ENCODE results near the gene WFDC1.

The WFDC1 gene

DNA sequence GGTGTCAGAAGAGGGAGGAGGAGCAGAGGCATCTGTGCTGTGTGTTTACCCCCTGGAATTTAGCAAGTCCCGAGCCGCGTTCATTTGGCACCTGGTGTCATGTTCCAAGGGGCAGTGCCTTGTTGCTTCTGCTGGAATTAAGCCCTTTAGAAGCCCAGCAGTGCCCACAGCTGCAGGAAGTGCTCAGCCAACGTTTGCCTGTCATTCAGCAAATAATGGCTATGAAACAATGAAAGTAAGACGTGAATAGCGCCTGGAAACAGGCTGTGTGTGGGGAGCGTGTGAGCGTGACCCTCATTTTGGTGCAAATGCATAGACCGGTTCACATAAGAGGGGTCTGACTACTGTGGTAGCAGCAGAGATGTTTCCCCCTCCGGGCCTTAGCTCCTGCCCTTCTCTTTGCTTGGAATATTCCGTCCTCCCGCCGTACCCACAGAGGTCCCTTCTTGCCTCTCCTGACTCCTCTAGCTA, 67.8 kb downstream of the WFDC1 start:
- H3K27me3 ChIP-seq (ENCODE audit: low read depth): peaks cover 7% of the 10 kb centered on the region
- in situ Hi-C loops (cut with MboI; ENCODE audit: low sequenced_read_pairs): no loop called here
- no peak overlapping the region for H3K4me3 ChIP-seq
- no peaks in the 10 kb centered on the region for H3K9me3 ChIP-seq
- no peaks in the 10 kb centered on the region for H3K36me3 ChIP-seq (replicated peaks)
- no peak for DNase-seq (ENCODE audit: low spot score in 2 of 2)
- no peaks in the 10 kb centered on the region for H3K4me1 ChIP-seq

DNA sequence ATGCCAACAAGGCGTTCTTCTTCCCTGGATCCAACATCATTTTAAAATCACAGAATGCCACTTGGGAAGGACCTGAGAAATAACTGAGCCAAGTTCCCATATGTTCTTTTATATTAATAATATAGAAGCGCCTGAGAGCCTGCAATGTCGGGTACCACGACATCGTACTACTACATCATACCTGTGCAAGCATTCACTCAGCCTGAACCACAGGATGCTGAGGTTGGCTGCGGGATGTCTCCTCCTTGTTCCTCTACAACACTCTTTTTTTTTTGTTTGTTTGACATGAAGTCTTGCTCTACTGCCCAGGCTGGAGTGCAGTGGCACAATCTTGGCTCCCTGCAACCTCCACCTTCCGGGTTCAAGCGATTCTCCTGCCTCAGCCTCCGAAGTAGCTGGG, 71.5 kb downstream of the WFDC1 start:
- no peak overlapping the region for H3K4me3 ChIP-seq
- no peaks in the 10 kb centered on the region for H3K4me1 ChIP-seq
- no peak for DNase-seq (ENCODE audit: low spot score in 2 of 2)
- H3K27me3 ChIP-seq (ENCODE audit: low read depth): peaks cover 31% of the 10 kb centered on the region
- in situ Hi-C loops (cut with MboI; ENCODE audit: low sequenced_read_pairs): no loop called here
- H3K36me3 ChIP-seq (replicated peaks): no peaks in the 10 kb centered on the region
- no peaks in the 10 kb centered on the region for H3K9me3 ChIP-seq

DNA sequence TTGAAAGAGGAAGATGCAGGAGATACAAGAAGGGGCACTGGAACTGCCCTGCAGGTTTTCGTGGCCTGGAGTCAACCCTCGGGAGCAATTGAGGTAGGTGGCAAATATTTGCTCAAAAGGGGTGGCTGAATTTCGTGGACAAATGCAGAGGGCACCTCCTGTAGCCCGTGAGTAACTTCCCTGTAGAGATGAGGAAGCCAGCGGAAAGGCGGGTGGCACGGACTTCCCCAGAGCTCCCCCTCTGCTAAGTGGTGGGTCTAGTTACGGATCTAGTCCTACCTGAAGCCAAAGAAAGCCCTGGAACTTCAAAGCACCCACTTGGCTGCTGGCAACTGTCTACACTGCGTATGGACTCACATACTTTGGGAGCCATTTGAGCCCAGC, 72.6 kb downstream of the WFDC1 start:
- DNase-seq (ENCODE audit: low spot score in 2 of 2): no peak
- Histone ChIP-seq H3K27me3 (ENCODE audit: low read depth) (peaks cover 34% of the 10 kb centered on the region), H3K4me1 (no peaks in the 10 kb centered on the region), H3K36me3 (replicated peaks) (no peaks in the 10 kb centered on the region), H3K4me3 (no peak overlapping the region), H3K9me3 (no peaks in the 10 kb centered on the region)
- in situ Hi-C loops (cut with MboI; ENCODE audit: low sequenced_read_pairs): no loop called here

DNA sequence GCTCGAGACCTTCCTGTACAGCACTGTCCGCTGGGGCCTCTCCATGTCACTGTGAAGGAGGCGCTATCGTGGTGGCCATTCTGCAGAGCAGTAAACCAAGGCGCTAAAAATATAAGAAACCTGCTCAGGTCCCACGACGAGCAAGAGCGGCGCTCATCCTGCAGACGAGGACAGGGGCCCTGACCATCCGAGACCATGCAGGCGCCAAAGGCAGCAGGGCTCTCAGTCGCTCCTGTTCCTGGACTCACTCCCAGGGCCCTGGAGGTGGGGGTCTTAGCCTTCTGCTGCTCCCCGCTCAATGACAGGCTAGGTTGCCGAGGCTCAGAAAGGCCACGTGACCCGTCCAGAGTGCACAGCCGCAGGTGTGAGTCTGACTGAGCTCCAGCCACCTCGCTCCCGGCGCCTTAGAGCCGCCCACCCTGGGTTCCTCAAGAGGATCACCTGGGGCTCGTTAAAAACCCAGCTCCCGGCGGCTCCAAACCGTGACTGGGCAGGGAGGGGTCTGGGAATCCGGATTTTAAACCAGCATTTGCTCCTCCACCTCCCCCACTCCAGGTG, 73.2 kb downstream of the WFDC1 start:
- H3K4me3 ChIP-seq: no peak overlapping the region
- H3K4me1 ChIP-seq: no peaks in the 10 kb centered on the region
- no peaks in the 10 kb centered on the region for H3K36me3 ChIP-seq (replicated peaks)
- in situ Hi-C loops (cut with MboI; ENCODE audit: low sequenced_read_pairs): no loop called here
- H3K27me3 ChIP-seq (ENCODE audit: low read depth): peaks cover 34% of the 10 kb centered on the region
- H3K9me3 ChIP-seq: no peaks in the 10 kb centered on the region
- no peak for DNase-seq (ENCODE audit: low spot score in 2 of 2)

DNA sequence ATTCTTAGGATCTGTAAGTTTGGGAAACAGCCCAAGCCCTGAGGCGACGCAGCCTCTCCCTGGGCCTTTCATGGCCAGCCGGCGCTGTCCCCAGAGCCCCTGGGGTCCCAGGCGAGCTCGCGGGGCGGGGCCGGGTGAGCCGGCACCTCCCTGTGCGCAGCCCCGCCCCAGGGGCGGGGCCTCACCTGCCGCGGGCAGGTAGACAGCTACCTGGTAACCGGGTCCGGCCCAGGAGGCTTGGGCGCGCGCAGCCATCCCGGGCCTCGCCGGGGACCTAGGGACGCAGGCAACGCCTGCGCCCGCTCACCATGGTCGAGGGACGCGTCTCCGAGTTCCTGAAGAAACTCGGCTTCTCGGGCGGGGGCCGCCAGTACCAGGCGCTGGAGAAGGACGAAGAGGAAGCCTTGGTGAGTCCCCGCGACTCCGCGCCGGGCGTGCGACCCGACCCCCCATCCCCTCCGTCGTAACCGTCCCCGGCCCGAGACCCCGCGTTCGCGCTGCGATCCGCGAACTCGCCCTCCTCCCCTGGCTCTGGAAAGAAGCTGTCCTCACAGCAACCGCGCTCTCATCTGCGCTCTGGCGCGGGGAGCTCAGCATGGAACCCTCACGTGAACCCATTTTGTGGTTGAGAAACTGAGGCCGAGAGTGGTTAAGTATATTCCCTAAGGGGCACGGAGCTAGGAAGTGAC, 73.8 kb downstream of the WFDC1 start, which contains the start of gene ATP2C2:
TSS of gene ATP2C2 (plus strand) at position 231 of the 689 bp plus-strand sequence. CDS start at position 309, 78 bp downstream.
- no peak within 1 kb of the TSS for H3K4me3 ChIP-seq
- in situ Hi-C loops (cut with MboI; ENCODE audit: low sequenced_read_pairs): no loop called here
- H3K9me3 ChIP-seq: no peaks in the 10 kb centered on the region
- H3K36me3 ChIP-seq (replicated peaks): no peaks in the 10 kb centered on the region
- H3K4me1 ChIP-seq: no peaks in the 10 kb centered on the region
- no peak for DNase-seq (ENCODE audit: low spot score in 2 of 2)
- peaks cover 34% of the 10 kb centered on the region for H3K27me3 ChIP-seq (ENCODE audit: low read depth)

DNA sequence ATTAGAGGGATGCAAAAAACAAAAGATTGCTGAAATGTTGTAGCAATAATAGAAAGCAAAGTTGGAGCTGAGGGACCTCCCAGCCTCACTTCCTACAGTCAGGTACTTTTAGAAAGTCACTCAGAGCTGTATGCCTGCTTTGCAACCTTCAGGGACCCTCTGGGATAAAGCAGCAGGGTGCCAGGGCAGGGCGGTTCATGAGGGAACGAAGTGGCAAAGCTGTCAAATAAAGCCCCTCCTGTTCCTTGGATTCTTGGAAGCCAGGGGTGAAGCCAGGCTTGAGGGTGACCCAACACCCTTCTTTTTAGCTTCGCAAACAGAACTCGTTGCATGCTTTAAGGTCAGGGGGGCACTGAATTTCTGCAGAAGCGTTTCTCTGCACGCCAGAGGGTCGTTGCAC, 74.4 kb downstream of the WFDC1 start:
- no peak for DNase-seq (ENCODE audit: low spot score in 2 of 2)
- Histone ChIP-seq H3K4me3 (no peak overlapping the region), H3K27me3 (ENCODE audit: low read depth) (peaks cover 37% of the 10 kb centered on the region), H3K36me3 (replicated peaks) (no peaks in the 10 kb centered on the region), H3K4me1 (no peaks in the 10 kb centered on the region), H3K9me3 (no peaks in the 10 kb centered on the region)
- in situ Hi-C loops (cut with MboI; ENCODE audit: low sequenced_read_pairs): no loop called here

DNA sequence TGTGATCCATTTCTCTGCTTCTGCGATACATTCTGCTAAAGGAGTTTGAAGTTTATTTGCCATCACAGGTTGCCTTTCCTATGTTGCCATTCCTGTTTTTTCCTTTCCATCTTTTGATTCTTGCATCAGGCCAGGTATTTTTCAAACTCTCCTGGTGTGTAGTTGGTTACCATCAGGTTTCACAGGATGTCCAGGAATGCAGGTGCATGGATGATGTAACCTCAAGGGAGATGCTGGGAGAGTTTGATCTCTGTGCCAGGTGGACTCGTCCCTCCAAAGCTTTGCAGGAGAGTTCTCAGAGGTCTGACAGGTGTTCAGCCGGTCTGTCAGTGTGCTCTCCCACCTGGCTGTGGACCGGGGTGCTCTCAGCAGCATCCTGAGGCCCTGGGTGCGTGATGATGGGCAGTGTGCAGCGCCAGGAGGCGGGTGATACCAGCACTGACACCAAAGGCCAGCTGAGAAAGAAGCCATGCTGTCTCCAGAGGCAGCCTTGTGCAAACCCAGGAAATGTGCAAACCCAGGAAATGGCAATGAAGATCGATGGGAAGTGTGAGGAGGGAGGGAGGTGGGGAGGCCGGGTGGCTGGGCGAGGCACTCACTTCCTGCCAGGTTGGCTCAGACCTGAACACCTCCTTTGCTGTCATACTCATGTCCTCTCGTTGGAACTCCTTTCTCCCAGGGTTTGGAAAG, 75.4 kb downstream of the WFDC1 start:
- H3K4me1 ChIP-seq: no peaks in the 10 kb centered on the region
- no peaks in the 10 kb centered on the region for H3K36me3 ChIP-seq (replicated peaks)
- peaks cover 39% of the 10 kb centered on the region for H3K27me3 ChIP-seq (ENCODE audit: low read depth)
- H3K4me3 ChIP-seq: no peak overlapping the region
- DNase-seq (ENCODE audit: low spot score in 2 of 2): no peak
- no peaks in the 10 kb centered on the region for H3K9me3 ChIP-seq
- in situ Hi-C loops (cut with MboI; ENCODE audit: low sequenced_read_pairs): no loop called here

DNA sequence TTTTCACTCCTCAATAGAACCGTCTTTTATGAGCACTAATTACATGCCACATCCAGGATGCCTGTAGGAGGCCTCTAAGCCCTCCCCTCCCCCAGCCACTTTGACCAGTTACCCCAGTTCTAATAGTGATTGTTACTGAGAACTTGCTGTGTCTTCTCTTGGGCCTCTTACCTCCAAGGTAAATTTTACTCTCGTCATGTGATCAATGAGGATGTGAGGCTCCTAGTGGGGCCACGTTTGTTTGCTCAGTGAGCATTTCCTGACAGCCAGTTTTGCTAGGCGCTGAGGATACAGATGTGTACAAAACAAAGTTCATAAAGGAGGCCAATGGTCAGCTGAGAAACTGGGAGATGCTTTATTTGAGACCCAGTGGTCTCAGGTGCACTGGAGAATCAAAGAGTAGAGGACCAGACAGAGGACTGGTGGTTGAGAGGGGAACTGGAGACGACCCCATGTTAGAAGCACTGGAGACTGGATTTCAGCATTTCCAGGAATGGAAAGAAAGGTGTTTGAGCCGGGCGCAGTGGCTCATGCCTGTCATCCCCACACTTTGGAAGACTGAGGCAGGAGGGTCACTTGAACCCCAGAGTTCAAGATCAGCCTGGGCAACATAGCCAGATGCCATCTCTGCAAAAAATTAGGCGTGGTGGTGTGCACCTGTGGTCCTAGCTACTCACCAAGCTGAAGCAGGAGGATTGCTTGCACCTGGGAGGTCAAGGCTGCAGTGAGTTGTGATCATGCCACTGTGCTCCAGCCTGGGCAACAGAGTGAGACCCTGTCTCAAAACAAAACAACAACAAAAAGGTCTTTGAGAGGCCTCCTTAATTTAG, 76.3 kb downstream of the WFDC1 start:
- DNase-seq (ENCODE audit: low spot score in 2 of 2): no peak

DNA sequence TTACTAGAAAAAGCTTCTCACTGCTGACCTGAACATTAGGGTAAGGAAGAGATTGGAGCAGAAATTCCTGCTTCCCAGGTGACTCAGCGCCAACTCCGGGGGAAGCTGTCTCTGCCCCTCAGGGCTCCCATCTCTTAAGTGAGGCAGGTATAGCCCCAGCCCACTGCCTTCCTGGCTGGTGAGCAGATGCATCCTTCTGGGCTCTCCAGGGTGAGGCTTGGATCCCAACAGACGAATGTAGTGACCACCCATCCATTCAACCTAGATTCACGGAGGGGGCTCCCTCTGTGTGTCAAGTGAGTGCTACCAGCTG, 76.8 kb downstream of the WFDC1 start:
- in situ Hi-C loops (cut with MboI; ENCODE audit: low sequenced_read_pairs): no loop called here
- no peaks in the 10 kb centered on the region for H3K36me3 ChIP-seq (replicated peaks)
- no peaks in the 10 kb centered on the region for H3K4me1 ChIP-seq

More for the DNA sequence above, 76.3 kb downstream of the WFDC1 start:
- Histone ChIP-seq H3K4me1 (no peaks in the 10 kb centered on the region), H3K27me3 (ENCODE audit: low read depth) (peaks cover 39% of the 10 kb centered on the region), H3K36me3 (replicated peaks) (no peaks in the 10 kb centered on the region), H3K4me3 (no peak overlapping the region), H3K9me3 (no peaks in the 10 kb centered on the region)
- in situ Hi-C loops (cut with MboI; ENCODE audit: low sequenced_read_pairs): no loop called here

DNA sequence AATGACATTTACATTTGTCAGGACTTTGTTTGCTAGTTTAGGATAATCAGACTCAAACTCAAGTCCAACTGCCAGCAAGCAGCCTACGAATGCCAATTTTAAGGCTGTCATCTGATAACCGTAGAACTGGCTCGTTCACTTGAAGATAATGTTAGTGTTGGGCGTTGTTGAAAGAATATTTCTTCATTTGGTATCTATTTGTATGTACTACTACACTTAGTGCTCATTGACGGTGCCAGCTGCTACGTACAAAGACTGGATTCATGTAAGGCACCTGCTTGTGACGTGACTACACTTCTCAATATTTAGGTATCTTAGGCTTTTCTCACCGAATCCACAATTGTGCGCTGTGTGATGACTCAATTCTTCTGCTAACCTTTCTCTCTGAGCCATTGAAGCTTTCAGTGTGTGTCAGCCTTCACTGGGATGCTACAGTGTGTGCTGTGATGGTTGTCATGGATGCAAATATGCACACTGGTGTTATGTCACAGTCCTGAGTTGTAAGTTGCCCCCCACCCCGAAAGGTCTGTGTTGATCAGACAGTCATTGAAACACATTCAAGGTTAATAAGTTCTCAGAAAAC, 79.3 kb downstream of the WFDC1 start:
- H3K4me1 ChIP-seq: no peaks in the 10 kb centered on the region
- H3K36me3 ChIP-seq (replicated peaks): no peaks in the 10 kb centered on the region
- H3K9me3 ChIP-seq: no peaks in the 10 kb centered on the region
- in situ Hi-C loops (cut with MboI; ENCODE audit: low sequenced_read_pairs): no loop called here
- no peak for DNase-seq (ENCODE audit: low spot score in 2 of 2)
- peaks cover 18% of the 10 kb centered on the region for H3K27me3 ChIP-seq (ENCODE audit: low read depth)
- H3K4me3 ChIP-seq: no peak overlapping the region

More for the DNA sequence above, 76.8 kb downstream of the WFDC1 start:
- DNase-seq (ENCODE audit: low spot score in 2 of 2): no peak
- no peak overlapping the region for H3K4me3 ChIP-seq
- H3K27me3 ChIP-seq (ENCODE audit: low read depth): peaks cover 39% of the 10 kb centered on the region
- no peaks in the 10 kb centered on the region for H3K9me3 ChIP-seq

DNA sequence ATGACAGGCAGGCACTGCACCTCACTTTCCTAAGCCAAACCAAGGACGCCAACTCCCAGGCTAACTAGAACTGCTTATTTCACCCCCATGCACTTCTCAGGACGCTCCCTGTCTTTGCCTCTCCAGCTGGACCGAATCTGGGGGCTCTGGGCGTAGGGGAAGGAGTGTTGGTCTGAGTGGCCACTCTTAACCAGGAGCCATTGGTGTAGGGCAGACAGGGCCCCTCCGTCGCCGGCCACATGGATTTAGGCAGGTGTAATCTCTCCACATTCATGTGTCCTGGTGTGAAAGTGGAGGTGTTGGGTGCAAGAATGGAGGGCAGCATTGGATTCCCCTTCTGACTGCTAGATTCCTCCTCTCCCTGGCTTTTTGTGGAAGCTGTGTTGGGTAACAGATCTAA, 83.4 kb downstream of the WFDC1 start:
- in situ Hi-C loops (cut with MboI; ENCODE audit: low sequenced_read_pairs): no loop called here
- no peak for DNase-seq (ENCODE audit: low spot score in 2 of 2)
- Histone ChIP-seq H3K36me3 (replicated peaks) (no peaks in the 10 kb centered on the region), H3K27me3 (ENCODE audit: low read depth) (peaks cover 5% of the 10 kb centered on the region; the same call in 1 of the 2 replicates), H3K4me3 (no peak overlapping the region), H3K9me3 (no peaks in the 10 kb centered on the region), H3K4me1 (no peaks in the 10 kb centered on the region)

DNA sequence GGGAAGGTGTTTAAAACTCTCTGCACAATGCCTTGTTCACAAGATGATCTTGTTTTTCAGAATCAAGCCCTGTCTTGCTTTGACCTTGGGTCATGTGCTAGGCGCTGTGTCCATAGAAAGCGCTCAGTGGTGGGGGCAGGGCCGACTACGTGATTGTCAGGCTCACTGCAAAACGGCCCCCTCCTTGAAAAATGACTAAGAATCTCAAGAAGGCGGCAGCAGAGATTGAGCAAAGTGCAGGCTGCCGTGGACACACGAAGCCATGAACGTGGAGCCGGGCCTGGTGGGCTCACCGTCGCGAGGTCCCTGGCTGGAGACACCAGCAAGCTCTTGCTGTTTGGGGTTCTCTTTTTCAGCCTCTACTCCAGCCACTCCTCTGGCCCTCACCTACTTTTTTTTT, 83.9 kb downstream of the WFDC1 start:
- in situ Hi-C loops (cut with MboI; ENCODE audit: low sequenced_read_pairs): no loop called here
- no peak for DNase-seq (ENCODE audit: low spot score in 2 of 2)
- no peak overlapping the region for H3K4me3 ChIP-seq
- no peaks in the 10 kb centered on the region for H3K9me3 ChIP-seq
- H3K4me1 ChIP-seq: no peaks in the 10 kb centered on the region
- H3K36me3 ChIP-seq (replicated peaks): no peaks in the 10 kb centered on the region
- peaks cover 5% of the 10 kb centered on the region; the same call in 1 of the 2 replicates for H3K27me3 ChIP-seq (ENCODE audit: low read depth)

DNA sequence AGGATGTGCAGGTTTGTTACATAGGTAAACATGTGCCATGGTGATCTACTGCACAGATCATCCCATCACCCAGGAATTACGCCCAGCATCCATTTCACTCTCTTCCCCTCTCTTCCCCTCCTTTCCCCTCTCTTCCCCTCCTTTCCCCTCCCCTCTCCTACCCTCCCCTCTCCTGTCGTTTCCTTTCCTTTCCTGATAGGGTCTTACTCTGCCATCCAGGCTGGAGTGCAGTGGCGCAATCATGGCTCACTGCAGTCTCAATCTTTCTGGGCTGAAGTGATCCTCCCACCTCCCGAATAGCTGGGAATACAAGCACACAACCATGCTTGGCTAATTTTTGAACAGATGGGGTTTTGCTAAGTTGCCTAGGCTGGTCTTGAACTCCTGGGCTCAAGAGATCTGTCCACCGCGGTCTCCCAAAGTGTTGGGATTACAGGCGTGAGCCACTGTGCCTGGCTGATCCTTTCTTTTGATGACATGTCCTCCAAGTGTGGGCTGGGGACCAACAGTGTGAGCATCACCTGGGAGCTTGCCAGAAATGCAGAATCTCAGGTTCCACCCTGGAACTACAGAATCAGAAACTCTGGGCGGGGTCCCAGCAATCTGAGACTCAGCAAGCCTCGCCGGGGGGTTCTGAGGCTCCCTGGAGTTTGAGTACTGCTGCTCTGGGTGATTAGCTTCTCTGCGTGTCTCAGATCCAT, 84.5 kb downstream of the WFDC1 start:
- in situ Hi-C loops (cut with MboI; ENCODE audit: low sequenced_read_pairs): no loop called here
- H3K36me3 ChIP-seq (replicated peaks): no peaks in the 10 kb centered on the region
- DNase-seq (ENCODE audit: low spot score in 2 of 2): no peak
- H3K27me3 ChIP-seq (ENCODE audit: low read depth): 0 out of 2 replicates have a peak, but pooled peaks cover 2% of the 10 kb centered on the region
- no peaks in the 10 kb centered on the region for H3K4me1 ChIP-seq
- no peak overlapping the region for H3K4me3 ChIP-seq
- H3K9me3 ChIP-seq: no peaks in the 10 kb centered on the region

Measured in HAP-1 (cell line).